HG03025 (cell line): ENCODE data around the gene YAE1.
A peak's percentile ranks its signal among the peaks of the same experiment; 100 is the strongest.
"Not testable (repeated sequence)": the region's sequence is repeated elsewhere in the genome, so short reads cannot be mapped to it uniquely, and the experiment has no call there.

Experiments
- ATAC-seq: cut with Tn5 transposase; IDR thresholded peaks from one replicate; pipeline ENCODE4 v1.9.1; 2021; ENCODE audit warnings: mild to moderate bottlenecking, moderate library complexity; ENCODE audit not compliant: unreplicated experiment, low FRiP score

Gene YAE1

GRCh38 chr7:39566023-39566921, at the start of gene YAE1:
Gene YAE1, plus strand, starts transcription at chr7:39566404. Its CDS starts 15 bp downstream, at chr7:39566419.
- ATAC-seq: peak; percentile 98

- ATAC-seq: no peak
Measured at GRCh38 chr7:39516498-39516897, 49.7 kb upstream of the YAE1 start.

GRCh38 chr7:39517240-39517639, 49.0 kb upstream of the YAE1 start:
- no peak for ATAC-seq

- no peak for ATAC-seq
Measured at GRCh38 chr7:39525926-39526325, 40.3 kb upstream of the YAE1 start.

GRCh38 chr7:39526666-39527065, 39.5 kb upstream of the YAE1 start:
- no peak for ATAC-seq

GRCh38 chr7:39527296-39527695, 38.9 kb upstream of the YAE1 start:
- no peak for ATAC-seq

GRCh38 chr7:39527951-39528350, 38.3 kb upstream of the YAE1 start:
- ATAC-seq: no peak

- ATAC-seq: no peak
Measured at GRCh38 chr7:39528849-39529248, 37.4 kb upstream of the YAE1 start.

GRCh38 chr7:39529582-39529981, 36.6 kb upstream of the YAE1 start:
- ATAC-seq: no peak

GRCh38 chr7:39530971-39531370, 35.2 kb upstream of the YAE1 start:
- ATAC-seq: no peak

- ATAC-seq: no peak
Measured at GRCh38 chr7:39531818-39532217, 34.4 kb upstream of the YAE1 start.

GRCh38 chr7:39532832-39533231, 33.4 kb upstream of the YAE1 start:
- ATAC-seq: no peak

- ATAC-seq: no peak
Measured at GRCh38 chr7:39534599-39534998, 31.6 kb upstream of the YAE1 start.

- ATAC-seq: no peak
Measured at GRCh38 chr7:39535064-39535463, 31.1 kb upstream of the YAE1 start.

- ATAC-seq: no peak
Measured at GRCh38 chr7:39535720-39536119, 30.5 kb upstream of the YAE1 start.

GRCh38 chr7:39536951-39537350, 29.3 kb upstream of the YAE1 start:
- no peak for ATAC-seq

GRCh38 chr7:39539816-39540215, 26.4 kb upstream of the YAE1 start:
- ATAC-seq: no peak

- ATAC-seq: no peak
Measured at GRCh38 chr7:39540320-39540719, 25.9 kb upstream of the YAE1 start.

- no peak for ATAC-seq
Measured at GRCh38 chr7:39541511-39541910, 24.7 kb upstream of the YAE1 start.

GRCh38 chr7:39544774-39545173, 21.4 kb upstream of the YAE1 start:
- not testable (repeated sequence) for ATAC-seq

GRCh38 chr7:39547336-39547735, 18.9 kb upstream of the YAE1 start:
- no peak for ATAC-seq

GRCh38 chr7:39550411-39550810, 15.8 kb upstream of the YAE1 start:
- ATAC-seq: no peak
